Measurements from ENCODE around the gene C1QTNF6.
"Not testable (repeated sequence)": the region's sequence is repeated elsewhere in the genome, so short reads cannot be mapped to it uniquely, and the experiment has no call there.

The C1QTNF6 gene

DNA sequence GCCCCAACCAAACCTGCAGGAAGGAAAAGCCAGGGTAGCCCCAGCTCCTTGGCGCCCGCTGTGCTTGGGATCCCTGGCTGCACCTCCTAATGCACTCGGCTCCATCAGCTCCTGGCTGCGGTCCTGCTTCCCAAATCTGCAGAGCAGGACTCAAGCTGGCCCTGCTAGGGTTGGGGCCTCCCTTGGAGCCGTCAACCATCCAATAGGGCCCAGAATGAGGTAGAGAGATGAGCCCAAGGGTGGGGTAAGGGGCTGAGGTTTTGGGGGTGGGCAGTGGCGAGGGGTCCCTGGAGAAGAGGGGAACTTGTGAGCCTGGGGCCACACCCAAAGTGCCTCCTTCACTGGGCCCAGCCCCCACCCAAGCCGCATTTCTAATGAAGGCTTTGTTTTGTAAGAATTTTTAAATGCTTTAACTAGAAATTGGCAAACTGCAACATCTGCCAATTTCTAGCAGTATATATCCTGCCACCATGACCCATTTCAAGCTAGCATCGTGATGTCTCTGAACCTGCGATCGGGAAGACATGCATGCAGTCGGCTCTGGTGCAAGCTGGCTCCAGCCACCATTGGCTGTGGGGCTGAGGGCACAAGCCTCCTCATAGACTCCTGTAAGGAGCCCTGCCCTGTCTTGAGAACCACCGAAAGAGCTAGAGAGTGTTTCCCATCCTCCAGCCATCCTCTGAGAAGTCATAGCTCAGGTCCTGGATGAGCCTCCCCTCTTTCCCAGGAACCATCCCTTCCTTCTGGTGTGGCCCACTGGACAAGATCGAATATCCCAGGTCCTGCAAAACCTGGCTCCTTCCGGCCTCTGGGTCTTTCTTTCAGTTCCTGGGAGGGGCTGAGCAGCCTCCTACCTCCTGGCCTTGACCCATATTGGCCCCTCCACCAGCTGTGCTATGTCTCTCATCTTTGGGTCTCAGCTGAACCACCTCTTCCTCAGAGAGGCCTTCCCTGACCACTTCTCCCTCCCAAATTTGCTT, 15.5 kb downstream of the C1QTNF6 start:
- TF ChIP-seq YY1 (IDR thresholded peaks at IDR 0.05; ENCODE audit: insufficient read depth, insufficient read length) = no peak
- TF ChIP-seq SUZ12 (IDR thresholded peaks at IDR 0.05; ENCODE audit: extremely low read depth, insufficient read depth, insufficient read length) = no peak
- TF ChIP-seq ZNF274 (IDR thresholded peaks at IDR 0.05; ENCODE audit: low read depth, low read length) = no peak
- Histone ChIP-seq H3K36me3 (ENCODE audit: insufficient read depth, insufficient read length, low read length) (no peaks in the 10 kb centered on the region), H3K4me3 (ENCODE audit: insufficient read length, low read depth) (no peak overlapping the region), H3K4me1 (ENCODE audit: insufficient read depth, insufficient read length) (peaks cover 5% of the 10 kb centered on the region), H3K9ac (ENCODE audit: insufficient read length, low read depth) (no peak overlapping the region), H3K9me3 (ENCODE audit: insufficient read depth, low read length) (no peaks in the 10 kb centered on the region), H3K27me3 (ENCODE audit: insufficient read depth, insufficient read length) (no peaks in the 10 kb centered on the region)
- no peak for DNase-seq (ENCODE audit: low read depth, low spot score)

DNA sequence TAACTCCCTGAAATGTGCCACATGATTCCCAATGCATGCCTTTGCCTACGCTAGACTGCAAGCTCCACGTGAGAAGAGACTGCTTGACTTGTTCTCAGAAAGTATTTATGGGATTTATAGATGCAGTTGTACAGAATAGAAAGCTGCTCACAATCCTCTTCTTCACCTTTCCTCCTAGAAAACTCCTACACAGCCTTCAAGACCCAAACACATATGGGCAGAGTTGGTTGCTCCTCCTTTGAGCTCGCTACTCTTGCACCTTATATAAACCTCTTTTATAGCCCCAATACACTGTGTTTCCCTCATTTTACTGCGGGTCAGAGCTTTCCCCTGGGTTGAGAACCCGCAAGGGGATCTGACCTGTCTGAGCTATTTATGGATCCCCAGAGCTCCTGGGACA, 16.4 kb downstream of the C1QTNF6 start:
- DNase-seq (ENCODE audit: low read depth, low spot score) = no peak
- TF ChIP-seq YY1 (IDR thresholded peaks at IDR 0.05; ENCODE audit: insufficient read depth, insufficient read length) = no peak
- no peak for TF ChIP-seq ZNF274 (IDR thresholded peaks at IDR 0.05; ENCODE audit: low read depth, low read length)
- TF ChIP-seq SUZ12 (IDR thresholded peaks at IDR 0.05; ENCODE audit: extremely low read depth, insufficient read depth, insufficient read length) = no peak

DNA sequence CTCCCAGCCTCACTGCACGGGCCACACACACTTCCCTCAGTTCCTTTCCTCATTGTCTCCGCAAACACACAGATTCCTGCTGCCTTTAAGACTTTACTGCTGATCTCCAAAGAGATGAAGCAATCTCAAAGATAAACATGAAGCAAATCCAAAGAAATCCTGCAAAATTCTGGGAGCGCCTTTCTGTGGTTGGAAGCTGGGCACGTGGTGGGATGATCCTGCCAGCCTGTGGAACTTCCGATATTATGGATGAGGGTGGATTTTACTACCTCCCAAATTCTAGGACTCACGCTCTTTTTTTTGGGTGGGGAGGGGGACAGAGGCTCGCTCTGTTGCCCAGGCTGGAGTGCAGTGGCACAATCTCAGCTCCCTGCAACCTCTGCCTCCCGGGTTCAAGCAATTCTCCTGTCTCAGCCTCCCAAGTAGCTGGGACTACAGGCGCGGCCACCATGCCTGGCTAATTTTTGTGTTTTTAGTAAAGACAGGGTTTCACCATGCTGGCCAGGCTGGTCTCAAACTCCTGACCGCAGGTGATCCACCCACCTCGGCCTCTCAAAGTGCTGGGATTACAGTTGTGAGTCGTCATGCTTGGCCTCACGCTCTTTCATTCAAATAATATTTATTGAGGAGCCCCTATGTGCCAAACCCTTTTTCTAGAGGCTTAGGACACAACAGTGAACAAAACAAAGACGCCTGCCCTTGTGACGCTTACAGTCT, 17.2 kb downstream of the C1QTNF6 start:
- not testable (repeated sequence) for DNase-seq (ENCODE audit: low read depth, low spot score); H3K4me3 ChIP-seq (ENCODE audit: insufficient read length, low read depth); H3K4me1 ChIP-seq (ENCODE audit: insufficient read depth, insufficient read length); H3K9me3 ChIP-seq (ENCODE audit: insufficient read depth, low read length); H3K36me3 ChIP-seq (ENCODE audit: insufficient read depth, insufficient read length, low read length); H3K9ac ChIP-seq (ENCODE audit: insufficient read length, low read depth); H3K27me3 ChIP-seq (ENCODE audit: insufficient read depth, insufficient read length)

More for the DNA sequence above, 16.4 kb downstream of the C1QTNF6 start:
- Histone ChIP-seq H3K4me3 (ENCODE audit: insufficient read length, low read depth) (no peak overlapping the region), H3K9ac (ENCODE audit: insufficient read length, low read depth) (no peak overlapping the region), H3K27me3 (ENCODE audit: insufficient read depth, insufficient read length) (no peaks in the 10 kb centered on the region), H3K4me1 (ENCODE audit: insufficient read depth, insufficient read length) (peaks cover 2% of the 10 kb centered on the region), H3K9me3 (ENCODE audit: insufficient read depth, low read length) (no peaks in the 10 kb centered on the region), H3K36me3 (ENCODE audit: insufficient read depth, insufficient read length, low read length) (no peaks in the 10 kb centered on the region)

DNA sequence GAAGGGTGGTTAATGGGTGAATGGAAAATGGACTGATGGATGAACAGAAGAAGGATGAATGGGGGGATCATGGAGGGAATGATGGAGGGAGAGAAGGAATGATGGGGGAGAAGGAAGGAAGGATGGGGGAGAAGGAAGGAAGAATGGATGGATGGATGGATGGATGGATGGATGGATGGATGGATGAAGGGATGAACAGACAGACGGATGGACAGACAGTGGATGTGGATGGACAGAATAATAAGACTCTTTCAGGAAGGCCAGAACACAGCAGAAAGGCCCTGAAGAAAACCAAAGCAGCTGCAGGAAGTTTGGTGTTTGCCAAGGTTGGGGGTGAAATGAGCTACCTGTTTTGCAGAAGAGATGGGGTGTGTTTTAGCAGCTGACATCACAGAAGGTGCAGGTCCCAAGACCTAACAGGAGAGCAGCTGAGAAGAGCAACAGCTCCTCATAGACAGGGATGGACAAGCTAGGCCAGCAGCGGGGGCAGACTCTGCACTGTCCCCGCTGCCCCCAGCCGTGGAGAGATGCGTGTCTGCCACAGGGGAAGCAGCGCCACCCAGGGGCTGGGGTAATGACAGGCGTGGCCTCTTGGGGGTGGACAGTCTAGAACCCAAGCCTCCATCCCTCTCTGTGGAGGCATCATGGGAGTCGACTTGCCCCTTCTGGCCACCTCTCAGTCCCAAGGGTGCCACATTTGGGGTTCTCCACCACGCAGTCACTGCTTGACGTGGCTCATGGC, 17.9 kb downstream of the C1QTNF6 start:
- DNase-seq (ENCODE audit: low read depth, low spot score) = no peak
- Histone ChIP-seq H3K4me3 (ENCODE audit: insufficient read length, low read depth) (no peak overlapping the region), H3K9ac (ENCODE audit: insufficient read length, low read depth) (no peak overlapping the region), H3K4me1 (ENCODE audit: insufficient read depth, insufficient read length) (peaks cover 7% of the 10 kb centered on the region), H3K9me3 (ENCODE audit: insufficient read depth, low read length) (no peaks in the 10 kb centered on the region), H3K36me3 (ENCODE audit: insufficient read depth, insufficient read length, low read length) (no peaks in the 10 kb centered on the region), H3K27me3 (ENCODE audit: insufficient read depth, insufficient read length) (no peaks in the 10 kb centered on the region)
- TF ChIP-seq ZNF274 (IDR thresholded peaks at IDR 0.05; ENCODE audit: low read depth, low read length) = no peak
- no peak for TF ChIP-seq SUZ12 (IDR thresholded peaks at IDR 0.05; ENCODE audit: extremely low read depth, insufficient read depth, insufficient read length)
- TF ChIP-seq YY1 (IDR thresholded peaks at IDR 0.05; ENCODE audit: insufficient read depth, insufficient read length) = no peak

DNA sequence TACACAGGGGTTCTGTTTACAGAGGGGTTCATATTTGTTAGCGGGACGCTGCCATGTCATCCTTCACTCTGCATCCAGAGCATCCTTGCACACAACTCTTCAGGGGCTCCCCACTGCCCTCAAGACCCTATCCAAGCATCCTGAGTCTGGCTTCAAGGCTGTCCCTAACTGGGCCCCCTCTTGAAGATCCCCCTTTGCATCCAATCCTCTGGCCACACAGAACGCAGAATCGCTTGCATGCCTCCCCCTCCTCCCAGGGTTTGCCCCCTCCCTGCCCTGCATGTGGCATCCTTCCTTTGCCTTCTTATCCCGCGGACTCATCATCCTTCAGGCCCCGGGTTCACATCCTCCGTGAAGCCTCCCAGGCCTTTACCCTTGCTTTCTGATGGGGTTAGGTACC, 18.6 kb downstream of the C1QTNF6 start:
- no peak for DNase-seq (ENCODE audit: low read depth, low spot score)
- Histone ChIP-seq H3K4me1 (ENCODE audit: insufficient read depth, insufficient read length) (peaks cover 9% of the 10 kb centered on the region), H3K4me3 (ENCODE audit: insufficient read length, low read depth) (no peak overlapping the region), H3K9ac (ENCODE audit: insufficient read length, low read depth) (no peak overlapping the region), H3K36me3 (ENCODE audit: insufficient read depth, insufficient read length, low read length) (no peaks in the 10 kb centered on the region), H3K27me3 (ENCODE audit: insufficient read depth, insufficient read length) (no peaks in the 10 kb centered on the region), H3K9me3 (ENCODE audit: insufficient read depth, low read length) (no peaks in the 10 kb centered on the region)
- TF ChIP-seq YY1 (IDR thresholded peaks at IDR 0.05; ENCODE audit: insufficient read depth, insufficient read length) = no peak
- TF ChIP-seq ZNF274 (IDR thresholded peaks at IDR 0.05; ENCODE audit: low read depth, low read length) = no peak
- no peak for TF ChIP-seq SUZ12 (IDR thresholded peaks at IDR 0.05; ENCODE audit: extremely low read depth, insufficient read depth, insufficient read length)

DNA sequence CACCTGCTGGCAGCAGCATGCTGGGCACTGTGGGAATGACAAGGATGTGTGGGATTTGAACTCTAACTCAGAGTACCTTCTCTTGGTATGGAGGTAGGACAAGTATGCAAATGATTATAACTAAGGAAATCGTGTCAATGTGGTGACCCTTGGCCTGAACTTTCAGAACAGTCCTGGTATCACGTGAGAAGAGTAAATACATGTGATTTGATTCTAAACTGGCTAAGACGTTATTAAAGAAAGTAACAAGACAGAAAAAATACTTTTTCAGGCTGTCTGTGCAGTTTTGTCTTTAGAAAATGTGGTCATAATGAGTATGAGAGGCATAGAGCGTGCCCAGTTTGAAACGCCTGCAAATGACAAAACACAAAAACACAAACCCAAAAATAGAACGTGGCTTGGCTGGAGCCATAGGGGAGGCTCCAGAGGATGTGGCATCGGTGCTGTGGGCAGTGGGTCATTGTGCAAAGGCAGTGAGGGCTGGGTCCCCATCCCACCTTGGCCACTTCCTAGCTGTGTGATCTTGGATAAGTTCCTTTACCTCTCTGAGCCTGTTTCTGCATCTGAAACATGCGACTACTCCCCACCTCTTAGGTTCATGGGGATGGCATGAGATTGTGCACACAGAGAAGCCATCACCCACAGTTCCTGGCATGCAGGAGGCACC, 19.9 kb downstream of the C1QTNF6 start:
- TF ChIP-seq SUZ12 (IDR thresholded peaks at IDR 0.05; ENCODE audit: extremely low read depth, insufficient read depth, insufficient read length) = no peak
- no peak for TF ChIP-seq YY1 (IDR thresholded peaks at IDR 0.05; ENCODE audit: insufficient read depth, insufficient read length)
- TF ChIP-seq ZNF274 (IDR thresholded peaks at IDR 0.05; ENCODE audit: low read depth, low read length) = no peak
- DNase-seq (ENCODE audit: low read depth, low spot score) = no peak
- no peak overlapping the region for H3K4me3 ChIP-seq (ENCODE audit: insufficient read length, low read depth)

More for the DNA sequence above, 19.9 kb downstream of the C1QTNF6 start:
- Histone ChIP-seq H3K4me1 (ENCODE audit: insufficient read depth, insufficient read length) (peaks cover 9% of the 10 kb centered on the region), H3K9me3 (ENCODE audit: insufficient read depth, low read length) (no peaks in the 10 kb centered on the region), H3K27me3 (ENCODE audit: insufficient read depth, insufficient read length) (no peaks in the 10 kb centered on the region), H3K9ac (ENCODE audit: insufficient read length, low read depth) (no peak overlapping the region), H3K36me3 (ENCODE audit: insufficient read depth, insufficient read length, low read length) (no peaks in the 10 kb centered on the region)
